Activated CD4-positive, alpha-beta T cell treated with anti-CD3 and anti-CD28 coated beads, Interleukin-2, amount 50 U/mL, for 1 hour (primary cell): Measurements from ENCODE around the gene TRIM5.
"Not testable (repeated sequence)": the region's sequence is repeated elsewhere in the genome, so short reads cannot be mapped to it uniquely, and the experiment has no call there.

Experiments used
- DNase-seq: peaks from one replicate; pipeline ENCODE4 v3.0.0-alpha.2; 2020

Gene TRIM5

GRCh38 chr11:5684646-5685362 is at the start of gene TRIM5:
TRIM5 (minus strand) TSS chr11:5685074; CDS start chr11:5680177, 4,897 bp downstream.
- DNase-seq: peak; percentile 67

GRCh38 chr11:5727691-5728090 is 42.8 kb upstream of the TRIM5 start:
- DNase-seq: no peak

- no peak for DNase-seq
These were observed 41.5 kb upstream of the TRIM5 start for GRCh38 chr11:5726351-5726750.

- no peak for DNase-seq
These were observed 37.7 kb upstream of the TRIM5 start for GRCh38 chr11:5722622-5723021.

GRCh38 chr11:5719703-5720495 is 35.0 kb upstream of the TRIM5 start:
- no peak for DNase-seq

GRCh38 chr11:5716518-5716917 is 31.6 kb upstream of the TRIM5 start:
- not testable (repeated sequence) for DNase-seq

GRCh38 chr11:5713695-5714094 is 28.8 kb upstream of the TRIM5 start:
- DNase-seq: no peak

- DNase-seq: no peak
These were observed 27.6 kb upstream of the TRIM5 start for GRCh38 chr11:5712507-5712906.

- DNase-seq: no peak
These were observed 20.8 kb upstream of the TRIM5 start for GRCh38 chr11:5705688-5706087.

- no peak for DNase-seq
These were observed 19.1 kb upstream of the TRIM5 start for GRCh38 chr11:5703741-5704536.

GRCh38 chr11:5701055-5701577 is 16.2 kb upstream of the TRIM5 start:
- DNase-seq: no peak

GRCh38 chr11:5700421-5701054 is 15.7 kb upstream of the TRIM5 start:
- DNase-seq: no peak

GRCh38 chr11:5698281-5698680 is 13.4 kb upstream of the TRIM5 start:
- DNase-seq: no peak

- DNase-seq: no peak
These were observed 11.3 kb upstream of the TRIM5 start for GRCh38 chr11:5696210-5696609.

GRCh38 chr11:5695580-5695979 is 10.7 kb upstream of the TRIM5 start:
- DNase-seq: no peak

- DNase-seq: no peak
These were observed 9.8 kb upstream of the TRIM5 start for GRCh38 chr11:5694642-5695041.

- no peak for DNase-seq
These were observed 7.1 kb upstream of the TRIM5 start for GRCh38 chr11:5691964-5692361.

- DNase-seq: not testable (repeated sequence)
These were observed 6.5 kb upstream of the TRIM5 start for GRCh38 chr11:5691238-5691963.

- no peak for DNase-seq
These were observed 5.9 kb upstream of the TRIM5 start for GRCh38 chr11:5690736-5691135.

- DNase-seq: no peak
These were observed 5.3 kb upstream of the TRIM5 start for GRCh38 chr11:5690216-5690615.

GRCh38 chr11:5689551-5689983 is 4.7 kb upstream of the TRIM5 start, which contains the start of gene TRIM22:
TRIM22 (plus strand) TSS chr11:5689790; CDS start chr11:5696233, 6,443 bp downstream.
- DNase-seq: peak; percentile 24

- DNase-seq: no peak
These were observed 3.6 kb upstream of the TRIM5 start for GRCh38 chr11:5688482-5688881.
